ENCODE results near the gene TMEM120B. TPM values are rescaled to one million over a fixed set of nuclear protein-coding genes. Genes with fewer than 3 reads are reported as not detected.

The TMEM120B gene
- total RNA-seq, 4 donors from 2014 or later: 3.5 to 7.2 (median 5.1) TPM

GRCh38 chr12:121828826-121829225, 116.3 kb downstream of the TMEM120B start:
- DNase-seq (ENCODE audit: low spot score in 2 of 2): no peak
- intact Hi-C loops (cut with DNase I; ENCODE audit: low total_unique reads): no loop called here
- 71 to 72% methylated on average over 9 of the region's 9 CpGs for WGBS, 2 donors
- TF ChIP-seq, protein P1, sequence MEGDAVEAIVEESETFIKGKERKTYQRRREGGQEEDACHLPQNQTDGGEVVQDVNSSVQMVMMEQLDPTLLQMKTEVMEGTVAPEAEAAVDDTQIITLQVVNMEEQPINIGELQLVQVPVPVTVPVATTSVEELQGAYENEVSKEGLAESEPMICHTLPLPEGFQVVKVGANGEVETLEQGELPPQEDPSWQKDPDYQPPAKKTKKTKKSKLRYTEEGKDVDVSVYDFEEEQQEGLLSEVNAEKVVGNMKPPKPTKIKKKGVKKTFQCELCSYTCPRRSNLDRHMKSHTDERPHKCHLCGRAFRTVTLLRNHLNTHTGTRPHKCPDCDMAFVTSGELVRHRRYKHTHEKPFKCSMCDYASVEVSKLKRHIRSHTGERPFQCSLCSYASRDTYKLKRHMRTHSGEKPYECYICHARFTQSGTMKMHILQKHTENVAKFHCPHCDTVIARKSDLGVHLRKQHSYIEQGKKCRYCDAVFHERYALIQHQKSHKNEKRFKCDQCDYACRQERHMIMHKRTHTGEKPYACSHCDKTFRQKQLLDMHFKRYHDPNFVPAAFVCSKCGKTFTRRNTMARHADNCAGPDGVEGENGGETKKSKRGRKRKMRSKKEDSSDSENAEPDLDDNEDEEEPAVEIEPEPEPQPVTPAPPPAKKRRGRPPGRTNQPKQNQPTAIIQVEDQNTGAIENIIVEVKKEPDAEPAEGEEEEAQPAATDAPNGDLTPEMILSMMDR (IDR thresholded peaks at IDR 0.05): no peak
- TF ChIP-seq POLR2A (IDR thresholded peaks at IDR 0.05): no peak
- H3K4me3 ChIP-seq (ENCODE audit: low read depth, poor library complexity, severe bottlenecking): no peak overlapping the region

DNA sequence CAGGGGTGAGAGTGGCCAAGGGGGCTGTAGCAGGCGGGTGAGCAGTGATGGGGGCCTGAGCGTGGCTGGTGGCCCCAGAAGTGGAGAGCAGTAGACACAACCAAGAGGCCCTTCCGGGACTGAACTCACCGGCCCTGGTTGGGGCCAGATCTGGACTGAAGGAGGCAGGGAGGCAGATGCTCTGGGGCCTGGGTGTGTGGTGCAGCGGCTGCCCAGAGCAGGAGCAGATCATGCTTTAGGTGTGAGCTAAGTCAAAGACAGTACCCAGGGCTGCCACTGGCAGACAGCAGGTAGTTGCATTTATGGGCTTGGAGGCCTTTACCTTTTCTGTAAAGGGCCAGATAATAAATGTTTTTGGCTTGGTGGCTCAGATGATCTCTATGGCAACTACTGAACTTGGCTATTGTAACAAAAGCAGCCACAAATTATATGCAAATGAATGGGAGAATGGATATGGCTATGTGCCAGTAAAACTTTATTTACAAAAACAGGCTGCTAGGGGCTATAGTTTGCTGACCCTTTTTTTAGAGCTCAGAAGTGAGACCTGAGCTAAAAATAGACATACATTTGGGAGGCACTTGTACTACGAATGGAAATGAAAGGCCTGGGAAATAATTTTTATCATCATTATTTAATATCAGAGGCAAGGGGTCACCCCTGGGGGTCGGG, 116.8 kb downstream of the TMEM120B start:
- 82 to 86% methylated on average over 7 of the region's 7 CpGs for WGBS, 2 donors
- H3K4me3 ChIP-seq (ENCODE audit: low read depth, poor library complexity, severe bottlenecking): no peak overlapping the region
- DNase-seq (ENCODE audit: low spot score in 2 of 2): no peak
- intact Hi-C loops (cut with DNase I; ENCODE audit: low total_unique reads): no loop called here
- TF ChIP-seq POLR2A (IDR thresholded peaks at IDR 0.05): no peak
- TF ChIP-seq, protein P1 (IDR thresholded peaks at IDR 0.05): no peak

- 94 to 96% methylated on average over 20 to 22 of the region's 23 CpGs for WGBS, 2 donors
- TF ChIP-seq POLR2A (IDR thresholded peaks at IDR 0.05): no peak
- TF ChIP-seq, protein P1 (IDR thresholded peaks at IDR 0.05): no peak
- no peak overlapping the region for H3K4me3 ChIP-seq (ENCODE audit: low read depth, poor library complexity, severe bottlenecking)
- DNase-seq (ENCODE audit: low spot score in 2 of 2): no peak
- intact Hi-C loops (cut with DNase I; ENCODE audit: low total_unique reads): no loop called here
These were observed 117.6 kb downstream of the TMEM120B start for GRCh38 chr12:121830134-121830533.

DNA sequence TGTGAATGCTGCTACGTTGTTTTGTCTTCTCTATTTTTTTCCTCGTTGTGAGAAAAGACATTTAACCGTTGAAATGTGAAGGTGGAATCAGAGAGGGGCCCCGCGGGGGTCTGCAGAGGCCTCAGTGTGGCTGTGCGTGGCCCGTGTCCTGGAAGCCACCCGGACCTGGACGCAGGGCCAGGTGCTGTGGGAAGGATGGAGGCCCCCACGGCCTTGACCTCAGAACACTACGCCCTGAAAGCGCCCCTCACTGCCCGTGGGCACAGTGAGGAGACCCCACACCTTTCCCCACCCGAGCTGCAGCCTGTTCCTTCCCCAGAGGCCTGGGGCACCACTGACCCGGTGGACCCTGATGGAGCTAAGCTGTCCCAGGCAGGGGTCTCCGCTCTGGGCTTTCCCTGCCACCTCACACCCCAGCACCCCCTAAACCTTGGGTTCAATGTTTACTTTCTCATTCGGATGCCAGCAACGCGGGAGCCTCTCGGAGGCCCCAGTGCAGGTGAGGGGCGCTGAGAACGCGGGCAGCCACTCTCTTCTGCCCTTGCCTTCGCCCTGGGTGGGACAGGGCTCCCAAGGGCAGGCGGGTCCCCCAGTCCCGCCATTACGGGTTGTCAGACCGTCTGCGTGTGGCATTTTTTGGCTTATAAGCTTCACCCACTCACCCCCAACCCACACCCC, 118.2 kb downstream of the TMEM120B start:
- H3K4me3 ChIP-seq (ENCODE audit: low read depth, poor library complexity, severe bottlenecking): no peak overlapping the region
- no peak for DNase-seq (ENCODE audit: low spot score in 2 of 2)
- intact Hi-C loops (cut with DNase I; ENCODE audit: low total_unique reads): no loop called here
- TF ChIP-seq, protein P1 (IDR thresholded peaks at IDR 0.05): no peak
- no peak for TF ChIP-seq POLR2A (IDR thresholded peaks at IDR 0.05)
- 88 to 90% methylated on average over 29 of the region's 29 CpGs for WGBS, 2 donors

Other genes with a start within 250 kb of the TMEM120B start
- gene KDM2B, start 131.7 kb upstream of the TMEM120B start, total RNA-seq: 10 to 100 TPM; 28.9 to 72.1 (median 47.9) TPM
- gene ORAI1, start 86.2 kb upstream of the TMEM120B start, total RNA-seq: 10 to 100 TPM; 65.1 to 77.7 (median 69.6) TPM
- gene MORN3, start 43.1 kb upstream of the TMEM120B start, total RNA-seq: 1 to 10 TPM; 2.3 to 5.9 (median 5.3) TPM
- 10 to 100 TPM in 2 of 4 donors, 1 to 10 TPM in 2; 5.4 to 24.1 (median 9.9) TPM for gene RHOF, start 80.9 kb downstream of the TMEM120B start, total RNA-seq
- gene SETD1B, start 91.3 kb downstream of the TMEM120B start, total RNA-seq: 10 to 100 TPM; 10.1 to 15.0 (median 11.6) TPM
- not detected for gene HPD, start 146.1 kb downstream of the TMEM120B start, total RNA-seq
- gene PSMD9, start 176.0 kb downstream of the TMEM120B start, total RNA-seq: 10 to 100 TPM; 67.9 to 87.5 (median 82.7) TPM
- gene CFAP251, start 205.8 kb downstream of the TMEM120B start, total RNA-seq: 1 to 10 TPM in 3 of 4 donors, under 1 TPM in 1; 0.30 to 6.2 (median 3.4) TPM

All from lower leg skin (tissue), 4 donors.